Measurements from ENCODE around the gene OR6C1. TPM values are rescaled to one million over a fixed set of nuclear protein-coding genes. Genes with fewer than 3 reads are reported as not detected.
"Not testable (repeated sequence)": the region's sequence is repeated elsewhere in the genome, so short reads cannot be mapped to it uniquely, and the experiment has no call there.

The OR6C1 gene
- not detected for polyA plus RNA-seq (2012; ENCODE audit: insufficient read depth, insufficient read length)

DNA sequence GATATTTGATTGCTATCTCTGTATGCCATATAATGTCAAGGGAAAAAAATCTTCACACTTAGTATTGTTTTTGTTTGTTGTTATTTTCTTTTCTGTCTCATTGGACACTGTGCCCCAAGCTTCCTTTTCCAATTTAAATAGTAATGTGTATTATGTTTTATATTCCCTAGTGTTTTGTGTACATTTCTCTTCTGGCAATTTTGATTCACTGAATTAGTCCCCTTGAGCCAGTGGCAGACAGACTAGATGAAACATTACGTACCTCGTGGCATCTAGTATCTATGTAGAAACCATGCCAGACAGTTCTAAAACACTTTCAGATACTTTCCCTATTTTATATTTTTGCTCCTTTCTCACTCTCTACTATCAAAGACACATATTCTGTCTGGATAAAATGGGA, at the start of gene OR6C1:
TSS of gene OR6C1 (plus strand) at position 301 of the 400 bp plus-strand sequence. CDS start 6,257 bp downstream, outside the sequence.
- H3K4me3 ChIP-seq (ENCODE audit: low read length), result no peak within 1 kb of the TSS
- DNase-seq (ENCODE audit: low read depth, low spot score), result no peak

DNA sequence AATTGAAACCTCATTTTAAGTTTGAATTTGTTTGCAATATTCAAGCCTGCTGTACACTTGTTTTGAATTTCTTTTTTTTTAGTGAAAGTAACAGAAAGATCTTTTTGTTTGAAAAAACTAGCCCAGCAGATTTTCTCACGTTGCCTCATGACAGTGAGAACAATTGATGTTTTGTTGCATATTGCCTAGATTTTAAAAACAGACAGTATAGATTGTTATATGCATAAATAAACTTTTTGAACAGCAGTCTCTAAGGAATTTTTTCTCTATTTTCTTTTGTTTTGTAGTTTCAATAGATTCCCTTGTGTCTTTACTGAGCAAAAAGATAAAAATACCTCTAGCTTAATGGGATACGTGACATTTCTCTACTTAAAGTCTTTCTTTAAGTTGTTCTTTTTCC, 33.2 kb upstream of the OR6C1 start:
- H3K4me3 ChIP-seq (ENCODE audit: low read length), result no peak overlapping the region
- no peak for DNase-seq (ENCODE audit: low read depth, low spot score)

DNA sequence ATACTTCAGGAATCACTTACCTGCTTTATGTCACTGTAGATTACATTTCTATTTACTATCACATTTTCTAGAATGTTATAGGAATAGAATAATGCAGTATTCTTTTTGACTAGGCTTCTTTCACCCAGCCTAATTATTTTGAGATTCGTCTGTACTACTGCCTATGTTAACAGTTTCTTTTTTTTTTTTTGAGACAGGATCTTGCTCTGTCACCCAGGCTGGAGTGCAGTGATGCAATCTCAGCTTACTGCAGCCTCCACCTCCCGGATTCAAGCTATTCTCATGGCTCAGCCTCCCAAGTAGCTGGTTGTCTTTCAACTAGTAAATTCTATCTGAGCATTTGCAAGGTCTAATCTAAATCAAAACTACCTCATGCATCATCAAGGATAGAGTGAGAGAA, 24.1 kb upstream of the OR6C1 start:
- H3K4me3 ChIP-seq (ENCODE audit: low read length), result no peak overlapping the region

DNA sequence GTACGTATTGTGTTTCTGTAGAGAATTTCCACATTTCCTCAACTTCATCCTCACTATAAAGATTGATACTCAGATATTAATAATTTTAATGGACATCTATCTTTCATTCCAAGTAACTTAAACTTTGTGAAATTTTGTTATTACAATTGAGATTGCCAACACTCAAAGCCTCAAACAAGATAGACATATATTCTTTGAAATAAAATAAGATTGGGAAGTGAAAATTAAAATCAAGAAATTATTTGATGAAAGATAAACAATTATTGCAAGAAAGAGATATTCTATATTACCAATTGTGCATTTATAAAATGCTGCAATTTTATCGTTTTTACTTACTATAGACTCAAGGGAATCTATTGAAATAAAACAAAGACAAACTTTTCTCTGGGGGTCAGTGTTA, 17.7 kb upstream of the OR6C1 start, which contains the start of gene OR6C6:
TSS of gene OR6C6 (minus strand) at position 101 of the 400 bp plus-strand sequence. CDS start 1,337 bp downstream, outside the sequence.
- no peak for DNase-seq (ENCODE audit: low read depth, low spot score)
- H3K4me3 ChIP-seq (ENCODE audit: low read length), result no peak within 1 kb of the TSS

More for the DNA sequence above, 24.1 kb upstream of the OR6C1 start:
- DNase-seq (ENCODE audit: low read depth, low spot score), result no peak

DNA sequence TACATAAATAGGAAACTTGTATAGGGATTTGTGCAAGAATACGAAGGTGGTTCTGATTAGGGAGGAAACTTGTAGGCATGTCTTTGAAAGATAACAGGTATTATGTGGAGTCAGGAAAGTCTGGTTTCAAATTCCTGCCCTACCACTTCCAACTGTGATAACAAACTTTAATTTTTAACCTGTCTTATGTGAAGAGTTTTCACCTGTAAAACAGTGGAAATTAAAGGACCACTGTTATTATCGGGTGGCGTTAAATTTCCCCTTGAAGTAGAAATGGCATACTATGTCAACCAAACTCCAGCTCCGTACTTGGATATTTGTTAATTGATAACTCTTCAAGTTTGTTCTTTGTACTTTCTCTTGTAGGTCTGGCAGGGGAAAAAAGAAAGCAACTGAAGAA, 6.1 kb downstream of the OR6C1 start:
- no peak overlapping the region for H3K4me3 ChIP-seq (ENCODE audit: low read length)
- DNase-seq (ENCODE audit: low read depth, low spot score), result no peak

DNA sequence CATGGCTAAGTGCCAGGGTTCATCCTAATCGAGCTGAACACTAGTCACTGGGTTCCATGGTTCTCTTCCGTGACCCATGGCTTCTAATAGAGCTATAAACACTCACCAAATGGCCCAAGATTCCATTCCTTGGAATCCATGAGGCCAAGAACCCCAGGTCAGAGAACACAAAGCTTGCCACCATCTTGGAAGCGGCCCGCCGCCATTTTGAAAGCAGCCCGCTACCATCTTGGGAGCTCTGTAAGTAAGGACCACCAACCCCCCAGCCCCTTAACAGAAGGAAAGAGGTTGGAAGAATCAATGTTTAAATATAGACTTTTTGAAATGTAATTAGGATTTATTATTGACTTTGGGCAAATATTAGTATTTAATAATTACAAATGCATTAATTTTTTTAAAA, 11.7 kb downstream of the OR6C1 start:
- not testable (repeated sequence) for DNase-seq (ENCODE audit: low read depth, low spot score); H3K4me3 ChIP-seq (ENCODE audit: low read length)

DNA sequence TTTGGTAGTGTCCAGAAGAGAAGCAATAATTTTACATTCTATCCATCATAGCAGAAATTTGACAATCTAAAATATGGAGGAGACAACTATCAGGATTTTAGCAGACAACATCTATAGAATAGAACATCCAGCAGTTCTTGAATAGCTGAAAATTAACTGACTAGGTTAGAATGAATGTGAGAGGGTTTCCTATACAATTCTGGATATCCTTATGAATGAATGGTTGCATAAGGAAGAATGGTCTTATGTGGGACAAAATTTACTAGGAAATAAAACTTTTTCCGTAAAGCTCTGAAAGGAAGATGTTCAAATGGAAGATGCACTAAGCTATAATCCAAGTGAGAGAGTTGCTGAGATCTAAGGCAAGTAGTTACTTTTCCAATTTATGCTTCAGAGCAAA, 16.3 kb downstream of the OR6C1 start, which contains the start of gene OR6C3:
TSS of gene OR6C3 (plus strand) at position 301 of the 400 bp plus-strand sequence. CDS start 955 bp downstream, outside the sequence.
- DNase-seq (ENCODE audit: low read depth, low spot score), result no peak
- no peak within 1 kb of the TSS for H3K4me3 ChIP-seq (ENCODE audit: low read length)

DNA sequence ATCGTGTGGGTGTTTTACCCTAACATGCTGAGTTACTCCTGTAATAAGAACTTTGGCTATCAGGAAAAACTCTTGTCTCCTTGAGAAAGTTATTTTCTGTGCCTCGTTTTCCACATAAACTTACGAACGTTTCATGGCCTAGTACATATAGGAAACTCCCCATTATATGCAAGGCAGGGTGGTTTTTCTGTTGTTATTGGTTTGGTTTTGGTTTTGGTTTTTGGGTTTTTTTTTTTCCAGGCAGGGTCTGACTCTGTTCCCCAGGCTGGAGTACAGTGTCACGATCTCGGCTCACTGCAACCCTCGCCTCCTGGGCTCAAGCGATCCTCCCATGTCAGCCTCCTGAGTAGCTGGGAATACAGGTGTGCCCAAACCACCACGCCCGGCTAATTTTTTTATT, 21.9 kb downstream of the OR6C1 start:
- no peak overlapping the region for H3K4me3 ChIP-seq (ENCODE audit: low read length)

DNA sequence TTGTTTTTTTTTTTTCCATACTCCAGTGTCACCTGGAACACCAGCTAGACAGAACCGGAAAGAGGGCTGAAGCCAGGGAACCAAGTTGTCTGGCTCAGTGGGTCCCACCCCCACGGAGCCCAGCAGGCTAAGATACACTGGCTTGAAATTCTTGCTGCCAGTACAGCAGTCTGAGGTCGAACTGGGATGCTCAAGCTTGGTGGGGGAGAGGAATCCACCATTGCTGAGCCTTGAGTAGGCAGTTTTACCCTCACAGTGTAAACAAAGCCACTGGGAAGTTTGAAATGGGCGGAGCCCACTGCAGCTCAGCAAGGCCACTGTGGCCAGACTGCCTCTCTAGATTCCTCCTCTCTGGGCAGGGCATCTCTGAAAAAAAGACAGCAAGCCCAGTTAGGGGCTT, 41.2 kb downstream of the OR6C1 start:
- DNase-seq (ENCODE audit: low read depth, low spot score); H3K4me3 ChIP-seq (ENCODE audit: low read length): not testable (repeated sequence)

More for the DNA sequence above, 21.9 kb downstream of the OR6C1 start:
- no peak for DNase-seq (ENCODE audit: low read depth, low spot score)

DNA sequence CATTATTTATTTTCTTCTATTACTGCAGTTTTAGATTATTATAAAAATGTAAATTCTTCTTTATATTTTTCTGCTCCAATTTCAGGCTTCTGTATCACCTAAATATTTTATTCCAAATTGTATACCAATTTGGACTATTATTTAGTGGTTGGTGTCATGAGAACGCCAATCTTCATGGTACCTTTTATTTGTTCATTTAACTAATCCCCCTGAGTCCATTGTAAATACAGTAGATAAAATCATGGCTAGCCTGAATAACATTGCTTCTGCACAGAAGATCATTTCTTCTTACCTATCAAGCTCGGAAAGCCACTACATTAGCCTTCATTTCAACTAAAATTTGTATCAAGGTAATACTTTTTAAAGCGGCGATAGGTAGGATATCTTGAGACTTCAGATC, 48.5 kb downstream of the OR6C1 start, which contains the start of gene OR6C75:
TSS of gene OR6C75 (plus strand) at position 301 of the 400 bp plus-strand sequence. CDS start 2,136 bp downstream, outside the sequence.
- DNase-seq (ENCODE audit: low read depth, low spot score), result no peak
- H3K4me3 ChIP-seq (ENCODE audit: low read length), result no peak within 1 kb of the TSS

DNA sequence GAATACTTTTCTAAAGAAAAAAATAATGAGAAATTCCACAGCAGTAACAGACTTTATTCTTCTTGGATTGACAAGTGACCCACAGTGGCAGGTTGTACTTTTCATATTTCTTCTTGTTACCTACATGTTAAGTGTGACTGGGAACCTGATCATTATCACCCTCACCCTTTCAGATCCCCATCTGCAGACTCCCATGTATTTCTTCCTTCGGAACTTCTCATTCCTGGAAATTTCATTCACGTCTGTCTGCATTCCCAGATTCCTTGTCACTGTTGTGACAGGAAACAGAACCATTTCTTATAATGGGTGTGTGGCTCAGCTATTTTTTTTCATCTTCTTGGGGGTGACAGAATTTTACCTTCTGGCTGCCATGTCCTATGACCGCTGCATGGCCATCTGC, 50.9 kb downstream of the OR6C1 start:
- no peak overlapping the region for H3K4me3 ChIP-seq (ENCODE audit: low read length)
- DNase-seq (ENCODE audit: low read depth, low spot score), result no peak
